ENCODE results near the gene SH3TC2.

The SH3TC2 gene

GRCh38 chr5:149054416-149054815, 8.4 kb downstream of the SH3TC2 start:
- no peak for TF ChIP-seq ZNF544 (tag by site-specific recombination; IDR thresholded peaks at IDR 0.05)
- TF ChIP-seq ATF2 (tag by site-specific recombination; IDR thresholded peaks at IDR 0.05; ENCODE audit: low read depth): no peak
- no peak for TF ChIP-seq ZNF449 (tag by site-specific recombination; IDR thresholded peaks at IDR 0.05)
- TF ChIP-seq ZBTB21 (tag by site-specific recombination; IDR thresholded peaks at IDR 0.05): no peak
- no peak for TF ChIP-seq ZNF791 (tag by site-specific recombination; IDR thresholded peaks at IDR 0.05)
- no peak for TF ChIP-seq ZNF433 (tag by site-specific recombination; IDR thresholded peaks at IDR 0.05; ENCODE audit: low read depth)
- TF ChIP-seq ZNF792 (tag by site-specific recombination; IDR thresholded peaks at IDR 0.05): no peak
- TF ChIP-seq ZFP69B (tag by site-specific recombination; IDR thresholded peaks at IDR 0.05): no peak
- no peak for TF ChIP-seq ZNF23 (tag by site-specific recombination; IDR thresholded peaks at IDR 0.05; ENCODE audit: borderline replicate concordance)
- no peak for TF ChIP-seq ZNF560 (tag by site-specific recombination; IDR thresholded peaks at IDR 0.05; ENCODE audit: borderline replicate concordance)
- TF ChIP-seq ZNF366 (tag by site-specific recombination; conservative IDR thresholded peaks at IDR 0.05): no peak
- TF ChIP-seq ZNF140 (tag by site-specific recombination; IDR thresholded peaks at IDR 0.05): no peak
- no peak for TF ChIP-seq KLF9 (tag by site-specific recombination; IDR thresholded peaks at IDR 0.05; ENCODE audit: low read depth)
- no peak for TF ChIP-seq ZNF645 (tag by site-specific recombination; IDR thresholded peaks at IDR 0.05)
- no peak for TF ChIP-seq ZNF174 (tag by site-specific recombination; IDR thresholded peaks at IDR 0.05)
- no peak for TF ChIP-seq ZNF518A (tag by site-specific recombination; conservative IDR thresholded peaks at IDR 0.05; ENCODE audit: low read depth)
- TF ChIP-seq ZNF785 (tag by site-specific recombination; IDR thresholded peaks at IDR 0.05): no peak
- no peak for TF ChIP-seq ZSCAN18 (tag by site-specific recombination; IDR thresholded peaks at IDR 0.05)
- no peak for TF ChIP-seq ZBTB7A (tag by site-specific recombination; IDR thresholded peaks at IDR 0.05; ENCODE audit: low read depth)
- no peaks in the 10 kb centered on the region for H3K9me3 ChIP-seq (ENCODE audit: control insufficient read depth, insufficient read depth, low read depth, low read length)
- ChIA-PET POLR2A (no interaction called here), CTCF (interaction anchor here (1.1 to 1.6 kb wide), 3 partner anchors 19 to 324 kb away, joined by 3 read pairs; no protein-coding TSS in a partner anchor)
- H3K4me3 ChIP-seq (ENCODE audit: low read depth, low read length): no peak overlapping the region
- H3K27ac ChIP-seq (ENCODE audit: extremely low read depth, low read depth, low read length): no peak overlapping the region
- H3K36me3 ChIP-seq (ENCODE audit: control insufficient read depth in 2 of 2, insufficient read depth in 1 of 2, low read length in 2 of 2): no peaks in the 10 kb centered on the region
- no peaks in the 10 kb centered on the region for H3K4me1 ChIP-seq (ENCODE audit: control insufficient read depth, insufficient read depth, low read length)

All from HEK293 (cell line).